Right lobe of liver (tissue), 6 donors: Measurements from ENCODE around the gene RALBP1. TPM values are rescaled to one million over a fixed set of nuclear protein-coding genes. Genes with fewer than 3 reads are reported as not detected.
A peak's percentile ranks its signal among the peaks of the same experiment; 100 is the strongest.
"Not testable (repeated sequence)": the region's sequence is repeated elsewhere in the genome, so short reads cannot be mapped to it uniquely, and the experiment has no call there.

Source experiments
- ATAC-seq, 4 donors: fragments of 200-7000 bp; cut with Tn5 transposase; one replicate each; pipeline ENCODE4 v1.9.1; 2020; ENCODE audit warnings: mild to moderate bottlenecking in 4 of 4, moderate library complexity in 4 of 4
- DNase-seq, 3 donors: peaks; one replicate each; pipeline ENCODE4 v3.0.0-alpha.2; 2020
- H3K27ac ChIP-seq, 3 donors: fragments of 200-600 bp; one replicate each; pipeline ENCODE4 v1.8.0; 2022
- H3K27me3 ChIP-seq, 2 donors: fragments of 200-600 bp; one replicate each; pipeline ENCODE4 v1.8.0; 2022
- H3K36me3 ChIP-seq, 4 donors: fragments of 200-600 bp; sonication (generic) in 1 of 4; one replicate each; pipeline versions ENCODE4 v1.5.1 to v1.8.0; 2017 to 2022; ENCODE audit warnings: control low read depth in 1 of 4
- H3K4me1 ChIP-seq, 4 donors: fragments of 200-600 bp; sonication (generic) in 1 of 4; one replicate each; pipeline versions ENCODE4 v1.5.1 to v1.8.0; 2017 to 2022; ENCODE audit warnings: control low read depth in 1 of 4
- H3K4me3 ChIP-seq, 3 donors: fragments of 200-600 bp; one replicate each; pipeline ENCODE4 v1.8.0; 2022
- H3K9me3 ChIP-seq, 4 donors: fragments of 200-600 bp; sonication (generic) in 1 of 4; one replicate each; pipeline versions ENCODE4 v1.5.1 to v1.8.0; 2017 to 2022; ENCODE audit warnings: control low read depth in 1 of 4
- POLR2A ChIP-seq: fragments of 450-650 bp; IDR thresholded peaks from one replicate; pipeline ENCODE4 v1.6.1; 2017; ENCODE audit warnings: antibody characterized with exemption, mild to moderate bottlenecking
- WGBS: methylation state at CpG from one replicate; pipeline ENCODE4 v1.1.6; 2018; ENCODE audit warnings: low coverage, low lambda C conversion rate; ENCODE audit not compliant: insufficient coverage; ENCODE audit errors: missing lambda C conversion rate; 5-methylcytosine and 5-hydroxymethylcytosine counted together
- intact Hi-C, 2 donors: fragments of 100-400 bp; cut with DNase I; formaldehyde crosslinking; loops; one replicate each; pipeline versions ENCODE4 v1.11.2 to v1.14.1; 2022
- total RNA-seq, 6 experiments: library from RNA; depleted of rRNA in 2 of 6; stranded (reverse); fragments of >200 nt in 2 of 6; fragmentation: NEBNext Ultra II Directional in 3 of 6; extraction: Animal tissue kit (Norgen Biotek cat#: 25700) in 3 of 6; gene quantifications; one replicate each; pipeline versions ENCODE4 v1.1.0 to v1.2.4, GENCODE V29; 2016 to 2023
- TF ChIP-seq, protein P1 (sequence below), 4 donors: fragments of 200-600 bp in 3 of 4; fragments of 450-650 bp in 1 of 4; IDR thresholded peaks; one replicate each; pipeline versions ENCODE4 v1.5.1 to v1.8.0; 2016 to 2022; ENCODE audit warnings: antibody characterized with exemption in 4 of 4, mild to moderate bottlenecking in 2 of 4
- donor health status: DM: no; HTN: yes; CAD: no.
- donor health status: DM: no; HTN: no; CAD: no.
- donor health status: DM: no; HTN: no; CAD: no.
- donor health status: DM: no; HTN: yes; CAD: no.
- donor health status: DM: no; HTN: yes; CAD: no.

The RALBP1 gene
- total RNA-seq, 6 experiments from 2014 or later: 16.3 to 35.9 (median 21.5) TPM

DNA sequence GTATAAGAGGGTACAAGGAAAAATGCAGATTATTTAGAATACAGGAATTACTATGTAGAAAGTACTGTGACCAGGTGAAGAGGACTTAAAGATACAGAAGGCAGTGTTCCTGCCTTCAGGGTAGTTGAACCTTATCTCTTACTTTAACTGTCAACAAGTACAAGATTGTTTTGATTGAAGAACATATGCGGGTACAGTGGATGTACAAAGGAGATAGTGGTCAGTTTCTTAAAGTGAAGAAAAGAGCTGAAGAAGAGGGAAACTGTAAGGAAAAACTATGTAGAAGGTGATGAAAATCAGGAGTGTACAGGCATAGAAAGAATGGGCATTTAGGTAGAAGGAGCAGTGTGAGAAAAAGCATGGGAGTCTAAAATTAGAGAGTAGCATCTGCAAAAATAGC is 2.2 kb downstream of the RALBP1 start:
- 55% methylated on average over 1 of the region's 1 CpG for WGBS
- no peak overlapping the region for H3K4me3 ChIP-seq
- intact Hi-C loops: no loop called here

DNA sequence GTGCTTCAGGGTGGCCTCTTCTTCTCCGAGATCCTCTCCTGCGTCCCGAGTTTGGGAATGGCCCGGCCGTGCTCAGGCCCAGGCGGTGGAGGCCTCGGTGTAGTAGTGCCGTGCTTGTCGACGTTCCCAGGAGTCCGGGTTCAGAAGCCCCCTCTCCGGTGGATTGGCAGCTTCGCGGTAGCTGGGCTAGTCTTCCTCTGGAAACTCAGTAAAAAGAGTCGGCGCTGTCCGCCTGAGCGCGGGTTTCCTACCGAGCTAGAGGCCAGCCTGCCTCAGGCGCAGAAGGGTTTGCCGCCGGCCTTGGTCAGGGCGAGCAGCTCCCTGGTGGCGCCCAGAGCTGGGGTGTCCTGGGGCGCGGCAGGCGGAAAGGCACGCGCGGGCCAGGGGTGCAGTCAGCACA is 3.2 kb downstream of the RALBP1 start:
- intact Hi-C loops: no loop called here
- H3K4me1 ChIP-seq: peaks cover 0 to 4% (median 0%) of the 10 kb centered on the region in 4 donors
- no peak for TF ChIP-seq POLR2A
- TF ChIP-seq, protein P1, sequence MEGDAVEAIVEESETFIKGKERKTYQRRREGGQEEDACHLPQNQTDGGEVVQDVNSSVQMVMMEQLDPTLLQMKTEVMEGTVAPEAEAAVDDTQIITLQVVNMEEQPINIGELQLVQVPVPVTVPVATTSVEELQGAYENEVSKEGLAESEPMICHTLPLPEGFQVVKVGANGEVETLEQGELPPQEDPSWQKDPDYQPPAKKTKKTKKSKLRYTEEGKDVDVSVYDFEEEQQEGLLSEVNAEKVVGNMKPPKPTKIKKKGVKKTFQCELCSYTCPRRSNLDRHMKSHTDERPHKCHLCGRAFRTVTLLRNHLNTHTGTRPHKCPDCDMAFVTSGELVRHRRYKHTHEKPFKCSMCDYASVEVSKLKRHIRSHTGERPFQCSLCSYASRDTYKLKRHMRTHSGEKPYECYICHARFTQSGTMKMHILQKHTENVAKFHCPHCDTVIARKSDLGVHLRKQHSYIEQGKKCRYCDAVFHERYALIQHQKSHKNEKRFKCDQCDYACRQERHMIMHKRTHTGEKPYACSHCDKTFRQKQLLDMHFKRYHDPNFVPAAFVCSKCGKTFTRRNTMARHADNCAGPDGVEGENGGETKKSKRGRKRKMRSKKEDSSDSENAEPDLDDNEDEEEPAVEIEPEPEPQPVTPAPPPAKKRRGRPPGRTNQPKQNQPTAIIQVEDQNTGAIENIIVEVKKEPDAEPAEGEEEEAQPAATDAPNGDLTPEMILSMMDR (IDR thresholded peaks at IDR 0.05): no peak
- WGBS: 87% methylated on average over 17 of the region's 31 CpGs
- peak in 1 of 3 donors; percentile 51 for DNase-seq
- H3K4me3 ChIP-seq: no peak overlapping the region
- H3K27ac ChIP-seq: no peak overlapping the region
- no peaks in the 10 kb centered on the region for H3K27me3 ChIP-seq
- H3K9me3 ChIP-seq: no peaks in the 10 kb centered on the region
- no peak for ATAC-seq
- no peaks in the 10 kb centered on the region for H3K36me3 ChIP-seq

More for the DNA sequence above, 2.2 kb downstream of the RALBP1 start:
- H3K9me3 ChIP-seq: no peaks in the 10 kb centered on the region
- DNase-seq (no peak), ATAC-seq (no peak)
- no peak overlapping the region for H3K27ac ChIP-seq
- H3K4me1 ChIP-seq: peaks cover 0 to 4% (median 0%) of the 10 kb centered on the region in 4 donors
- no peaks in the 10 kb centered on the region for H3K27me3 ChIP-seq
- H3K36me3 ChIP-seq: no peaks in the 10 kb centered on the region
- no peak for TF ChIP-seq POLR2A
- TF ChIP-seq, protein P1 (IDR thresholded peaks at IDR 0.05): no peak

DNA sequence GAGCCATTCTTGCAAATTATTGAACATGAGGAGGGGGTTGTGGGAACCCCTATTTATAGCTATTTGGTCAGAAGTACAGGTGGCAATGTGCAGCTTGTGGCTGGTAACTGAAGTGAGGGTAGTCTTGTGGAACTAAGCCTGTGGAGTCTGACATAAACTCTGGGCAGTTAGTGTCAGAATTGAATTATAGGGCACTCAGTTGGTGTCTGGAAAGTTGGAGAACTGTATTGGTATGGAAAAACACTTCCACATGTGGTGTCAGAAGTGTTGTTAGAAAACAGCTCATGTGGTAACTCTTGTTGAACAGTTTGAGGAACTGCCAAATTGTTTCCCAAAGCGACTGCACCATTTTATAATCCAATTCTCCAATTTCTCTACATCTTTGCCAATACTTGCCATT is 7.5 kb downstream of the RALBP1 start:
- Histone ChIP-seq H3K9me3 (no peaks in the 10 kb centered on the region), H3K27me3 (no peaks in the 10 kb centered on the region), H3K27ac (no peak overlapping the region), H3K4me1 (no peaks in the 10 kb centered on the region), H3K36me3 (no peaks in the 10 kb centered on the region), H3K4me3 (no peak overlapping the region)
- DNase-seq: no peak
- WGBS: 86% methylated on average over 1 of the region's 1 CpG
- ATAC-seq: no peak
- no peak for TF ChIP-seq POLR2A
- TF ChIP-seq, protein P1 (IDR thresholded peaks at IDR 0.05): no peak
- intact Hi-C loops: no loop called here

DNA sequence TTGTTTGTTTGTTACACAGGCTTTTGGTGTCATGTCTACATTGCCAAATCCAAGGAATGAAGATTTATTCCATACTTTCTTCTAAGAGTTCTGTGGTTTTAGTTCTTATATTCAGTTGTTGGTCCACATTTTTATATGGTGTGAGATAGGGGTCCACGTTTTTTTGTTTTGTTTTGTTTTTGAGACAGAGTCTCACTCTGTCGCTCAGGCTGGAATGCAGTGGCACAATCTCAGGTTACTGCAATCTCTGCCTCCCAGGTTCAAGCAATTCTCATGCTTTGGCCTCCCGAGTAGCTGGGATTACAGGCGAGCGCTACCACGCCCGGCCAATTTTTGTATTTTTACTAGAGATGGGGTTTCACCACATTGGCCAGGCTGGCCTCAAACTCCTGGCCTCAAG is 8.2 kb downstream of the RALBP1 start:
- DNase-seq (no peak), ATAC-seq (no peak)
- peaks cover 0 to 7% (median 1%) of the 10 kb centered on the region in 4 donors for H3K4me1 ChIP-seq
- no peaks in the 10 kb centered on the region for H3K27me3 ChIP-seq
- 95% methylated on average over 6 of the region's 7 CpGs for WGBS
- intact Hi-C loops: no loop called here
- no peak overlapping the region for H3K4me3 ChIP-seq
- no peak overlapping the region for H3K27ac ChIP-seq
- no peaks in the 10 kb centered on the region for H3K9me3 ChIP-seq
- H3K36me3 ChIP-seq: no peaks in the 10 kb centered on the region
- TF ChIP-seq, protein P1 (IDR thresholded peaks at IDR 0.05): no peak
- no peak for TF ChIP-seq POLR2A

DNA sequence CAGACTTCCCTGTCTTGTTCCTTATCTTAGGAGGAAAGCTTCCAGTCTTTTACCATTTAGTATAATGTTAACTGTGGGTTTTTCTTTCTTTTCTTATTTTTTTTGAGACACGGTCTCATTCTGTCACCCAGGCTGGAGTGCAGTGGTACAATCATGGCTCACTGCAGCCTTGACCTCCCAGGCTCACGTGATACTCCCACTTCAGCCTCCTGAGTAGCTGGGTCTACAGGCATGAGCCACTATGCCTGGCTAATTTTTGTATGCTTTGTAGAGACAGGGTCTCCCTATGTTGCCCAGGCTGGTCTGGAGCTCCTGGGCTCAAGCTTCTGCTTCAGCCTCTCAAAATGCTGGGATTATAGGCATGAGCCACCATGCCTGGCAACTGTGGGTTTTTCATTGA is 9.5 kb downstream of the RALBP1 start:
- WGBS: 38% methylated on average over 2 of the region's 2 CpGs
- ATAC-seq, H3K9me3 ChIP-seq, H3K4me1 ChIP-seq, H3K36me3 ChIP-seq, intact Hi-C loops, H3K27ac ChIP-seq, DNase-seq, H3K27me3 ChIP-seq, H3K4me3 ChIP-seq: not testable (repeated sequence)
